GM18870 (cell line): ENCODE data around the gene DISP3.

Experiments used
- ATAC-seq: cut with Tn5 transposase; IDR thresholded peaks from one replicate; pipeline ENCODE4 v1.9.1; 2021; ENCODE audit warnings: moderate library complexity; ENCODE audit not compliant: unreplicated experiment

DISP3 gene

DNA sequence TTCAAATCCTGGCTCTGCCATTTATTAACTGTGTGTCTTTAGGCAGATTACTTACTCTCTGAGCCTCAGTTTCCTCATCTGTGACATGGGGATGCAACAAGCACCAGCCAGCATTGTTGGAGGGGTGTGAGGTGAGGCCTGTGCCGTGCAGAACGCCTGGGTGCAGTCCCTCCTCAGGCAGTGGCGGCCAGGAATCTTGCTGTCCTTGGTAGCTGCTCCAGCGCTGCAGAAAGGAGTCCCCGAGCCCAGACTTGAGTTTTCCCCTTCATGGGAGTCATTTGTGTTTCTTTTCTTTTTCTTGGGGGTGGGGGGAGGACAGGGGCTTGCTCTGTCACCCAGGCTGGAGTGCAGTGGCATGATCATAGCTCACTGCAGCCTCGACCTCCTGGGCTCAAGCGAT, 46.6 kb downstream of the DISP3 start:
- ATAC-seq: no peak

DNA sequence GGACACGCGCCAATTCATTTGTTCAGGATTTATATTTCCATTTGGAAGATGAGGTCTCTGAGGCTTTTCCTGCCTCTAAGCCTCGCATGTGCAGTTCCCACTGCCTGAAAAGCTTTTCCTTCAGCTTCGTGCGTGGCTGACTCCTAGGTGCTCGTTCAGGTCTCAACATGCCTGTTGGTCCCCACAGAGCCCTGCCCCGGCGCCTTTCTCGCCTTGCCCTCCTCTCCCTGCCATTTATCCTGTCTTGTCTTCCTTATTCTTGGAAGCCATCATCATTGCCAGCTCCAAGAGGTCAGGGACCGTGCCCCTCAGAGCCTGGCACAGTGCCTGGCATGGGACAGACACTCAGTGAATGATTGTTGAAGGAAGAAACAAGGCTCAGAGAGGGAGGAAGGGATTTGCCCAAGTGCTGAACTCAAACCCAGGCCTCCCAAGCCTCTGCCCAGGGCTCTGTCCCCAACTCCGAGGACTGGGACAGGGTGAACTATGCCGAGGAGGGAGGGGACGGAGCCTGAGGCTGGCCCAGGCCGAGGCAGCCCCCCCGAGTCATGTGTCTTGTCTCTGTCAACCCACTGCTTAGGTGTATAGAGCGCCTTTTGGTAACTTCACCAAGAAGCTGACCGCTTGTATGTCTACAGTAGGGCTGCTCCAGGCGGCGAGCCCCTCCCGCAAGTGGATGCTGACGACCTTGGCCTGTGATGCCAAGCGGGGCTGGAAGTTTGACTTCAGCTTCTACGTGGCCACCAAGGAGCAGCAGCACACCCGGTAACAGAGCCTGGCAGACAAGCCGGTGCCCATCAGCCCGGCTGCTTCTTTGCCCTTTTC, 47.3 kb downstream of the DISP3 start:
- no peak for ATAC-seq

- no peak for ATAC-seq
Measured at GRCh38 chr1:11527541-11528452, 48.8 kb downstream of the DISP3 start.

GRCh38 chr1:11528611-11529261, 49.8 kb downstream of the DISP3 start:
- no peak for ATAC-seq

DNA sequence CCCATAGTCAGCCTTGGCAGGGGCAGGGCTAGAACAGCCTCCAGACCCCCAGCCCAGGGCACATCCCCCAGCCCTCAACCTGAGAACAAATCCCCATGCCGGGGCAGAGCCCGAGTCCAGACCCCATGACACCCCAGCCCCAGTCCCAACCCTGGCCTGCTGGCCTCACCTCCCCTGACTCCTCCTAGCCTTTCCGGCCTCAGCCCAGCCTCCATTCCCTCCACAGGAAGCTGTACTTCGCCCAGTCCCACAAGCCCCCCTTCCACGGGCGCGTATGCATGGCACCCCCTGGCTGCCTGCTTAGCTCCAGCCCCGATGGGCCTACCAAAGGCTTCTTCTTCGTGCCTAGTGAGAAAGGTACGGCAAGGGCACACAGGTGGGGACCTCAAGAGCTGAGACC, 50.4 kb downstream of the DISP3 start:
- ATAC-seq: no peak

DNA sequence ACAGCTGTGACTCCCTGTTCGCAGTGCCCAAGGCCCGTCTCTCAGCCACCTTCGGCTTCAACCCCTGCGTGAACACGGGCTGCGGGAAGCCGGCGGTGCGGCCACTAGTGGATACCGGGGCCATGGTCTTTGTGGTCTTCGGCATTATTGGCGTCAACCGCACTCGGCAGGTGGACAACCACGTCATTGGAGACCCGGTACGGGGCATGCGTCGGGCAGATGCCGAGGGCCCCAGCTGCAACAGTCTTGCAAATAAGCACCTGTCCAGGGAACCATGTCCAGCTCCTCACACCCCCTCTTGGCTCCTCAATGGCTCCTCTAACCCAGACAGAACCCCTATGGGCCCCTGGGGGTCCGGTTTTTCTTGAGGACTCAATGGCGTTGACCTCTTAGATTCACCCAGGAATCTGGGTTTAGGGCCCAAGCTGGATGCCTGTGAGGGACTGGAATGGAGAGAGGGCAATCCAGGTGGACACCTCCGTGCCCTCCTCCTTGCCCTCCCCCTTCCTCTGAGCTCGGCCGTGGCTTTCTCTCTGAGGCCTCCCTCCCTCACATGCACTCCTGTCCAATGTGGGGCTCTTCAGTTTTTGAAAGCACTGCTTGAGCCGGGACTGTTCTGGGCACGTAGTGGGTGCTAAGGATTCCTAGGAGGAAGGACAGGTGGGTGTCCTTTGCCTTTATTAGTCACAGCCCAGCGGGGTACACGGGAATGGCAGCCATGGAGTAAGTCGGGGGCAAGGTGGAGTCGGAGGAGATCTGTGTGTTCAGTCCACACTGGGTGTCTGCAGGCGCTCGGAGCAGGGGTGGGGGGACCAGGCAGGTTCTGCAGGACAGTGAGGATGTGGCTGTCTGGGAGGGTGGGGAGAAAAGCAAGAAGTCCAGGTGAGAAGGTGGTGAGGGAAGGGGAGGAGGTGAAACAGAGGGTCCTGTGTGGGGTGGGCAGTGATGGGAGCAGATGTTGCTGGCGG, 51.1 kb downstream of the DISP3 start:
- ATAC-seq: no peak

- ATAC-seq: no peak
Measured at GRCh38 chr1:11530731-11531311, 51.9 kb downstream of the DISP3 start.

DNA sequence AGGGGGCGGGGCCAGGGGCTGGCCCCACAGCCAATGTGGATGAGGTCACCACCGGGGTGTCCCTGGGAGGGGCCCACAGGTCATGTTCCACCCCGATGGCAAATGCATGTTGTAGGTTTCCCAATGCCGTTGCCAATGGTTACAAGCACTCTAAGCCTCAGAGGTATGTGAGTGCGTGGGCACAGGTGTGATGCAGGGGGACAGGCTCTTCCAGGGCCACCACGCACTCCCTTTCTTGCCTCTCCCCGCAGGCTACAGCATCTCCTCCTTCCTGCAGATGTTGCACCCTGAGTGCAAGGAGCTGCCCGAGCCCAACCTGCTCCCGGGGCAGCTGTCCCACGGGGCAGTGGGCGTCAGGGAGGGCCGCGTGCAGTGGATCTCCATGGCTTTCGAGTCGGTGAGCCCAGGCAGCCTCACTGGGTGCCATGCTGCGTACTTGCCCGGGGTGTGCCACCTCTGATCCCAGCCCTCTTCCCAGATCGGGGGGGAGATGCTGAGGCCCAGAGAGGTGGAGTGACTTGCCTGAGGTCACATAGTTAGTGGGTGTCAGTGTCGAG, 52.4 kb downstream of the DISP3 start:
- ATAC-seq: no peak

GRCh38 chr1:11531943-11532342, 53.0 kb downstream of the DISP3 start:
- no peak for ATAC-seq

DNA sequence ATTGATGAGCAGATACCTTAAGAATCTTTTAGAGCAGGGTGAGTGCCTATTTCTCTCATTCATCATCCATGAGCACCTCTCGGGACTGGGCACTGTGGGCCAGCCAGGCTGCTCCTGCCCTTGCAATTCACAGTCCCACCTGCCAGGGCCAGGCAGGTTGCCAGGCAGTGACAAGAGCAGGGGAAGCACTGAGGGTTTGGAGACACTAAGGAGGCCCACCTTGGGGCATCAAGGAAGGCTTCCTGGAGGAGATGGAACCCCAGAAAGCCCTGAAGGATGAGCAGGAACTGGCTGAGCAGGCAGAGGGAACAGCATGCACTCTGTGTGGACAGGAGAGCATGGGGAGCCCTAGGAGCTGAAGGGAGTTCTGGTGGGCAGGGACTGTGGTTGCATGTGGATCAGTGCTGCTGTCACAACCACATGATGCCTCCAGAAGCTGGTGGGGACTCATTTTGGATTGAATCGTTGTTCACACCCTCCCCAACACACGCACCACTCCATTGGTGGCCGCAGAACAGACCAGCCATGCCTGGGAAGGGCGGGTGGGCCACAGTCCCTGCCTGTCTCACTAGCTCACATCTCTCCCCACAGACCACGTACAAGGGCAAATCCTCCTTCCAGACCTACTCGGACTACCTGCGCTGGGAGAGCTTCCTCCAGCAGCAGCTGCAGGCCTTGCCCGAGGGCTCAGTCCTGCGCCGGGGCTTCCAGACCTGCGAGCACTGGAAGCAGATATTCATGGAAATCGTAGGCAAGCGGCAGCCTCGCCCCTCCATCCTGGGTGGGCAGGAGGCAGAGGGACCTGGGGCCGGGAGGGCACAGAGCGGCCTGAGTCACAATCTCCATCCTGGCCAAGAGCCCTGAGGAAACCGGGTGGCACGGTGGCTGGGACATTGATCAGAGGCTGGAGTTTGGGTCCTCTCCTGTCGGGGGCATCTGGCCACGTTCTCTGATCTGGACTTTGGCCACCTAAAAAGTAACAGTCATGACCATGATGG, 55.1 kb downstream of the DISP3 start:
- no peak for ATAC-seq

- no peak for ATAC-seq
Measured at GRCh38 chr1:11534846-11535245, 55.9 kb downstream of the DISP3 start.

GRCh38 chr1:11535316-11535715, 56.4 kb downstream of the DISP3 start:
- no peak for ATAC-seq

DNA sequence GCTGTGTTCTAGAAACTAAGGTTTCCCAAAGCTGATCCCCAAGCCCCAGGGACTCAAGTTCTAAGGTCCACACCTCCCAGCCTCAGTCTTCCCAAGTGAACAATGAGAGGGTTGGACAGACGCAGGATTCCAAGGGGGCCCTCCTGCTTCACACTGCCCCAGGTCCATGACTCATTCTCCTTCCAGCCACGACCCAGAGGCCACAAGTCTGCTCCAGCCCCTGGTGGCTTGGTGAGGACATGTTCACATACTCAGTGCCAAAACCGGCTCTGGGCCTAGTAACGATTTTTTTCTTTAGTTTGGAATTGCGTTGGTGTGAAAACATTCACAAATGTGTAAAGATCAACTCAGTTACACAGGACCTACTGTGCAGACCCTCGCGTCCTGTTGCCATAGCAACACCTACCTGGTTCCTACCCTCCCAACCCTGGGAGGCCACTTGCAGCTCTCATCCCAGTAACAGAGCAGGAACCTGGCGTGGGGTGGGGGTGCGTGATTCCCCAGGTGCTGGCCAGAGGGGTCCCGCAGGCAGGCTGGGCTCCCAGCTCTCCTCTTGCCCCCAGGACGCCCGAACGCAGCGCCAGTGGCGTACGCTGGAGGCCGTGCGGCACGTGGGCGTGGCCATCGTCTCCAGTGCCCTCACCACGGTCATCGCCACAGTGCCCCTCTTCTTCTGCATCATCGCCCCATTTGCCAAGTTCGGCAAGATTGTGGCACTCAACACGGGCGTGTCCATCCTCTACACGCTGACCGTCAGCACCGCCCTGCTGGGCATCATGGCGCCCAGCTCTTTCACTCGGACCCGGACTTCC, 57.0 kb downstream of the DISP3 start:
- no peak for ATAC-seq

GRCh38 chr1:11536573-11537379, 57.8 kb downstream of the DISP3 start:
- no peak for ATAC-seq

DNA sequence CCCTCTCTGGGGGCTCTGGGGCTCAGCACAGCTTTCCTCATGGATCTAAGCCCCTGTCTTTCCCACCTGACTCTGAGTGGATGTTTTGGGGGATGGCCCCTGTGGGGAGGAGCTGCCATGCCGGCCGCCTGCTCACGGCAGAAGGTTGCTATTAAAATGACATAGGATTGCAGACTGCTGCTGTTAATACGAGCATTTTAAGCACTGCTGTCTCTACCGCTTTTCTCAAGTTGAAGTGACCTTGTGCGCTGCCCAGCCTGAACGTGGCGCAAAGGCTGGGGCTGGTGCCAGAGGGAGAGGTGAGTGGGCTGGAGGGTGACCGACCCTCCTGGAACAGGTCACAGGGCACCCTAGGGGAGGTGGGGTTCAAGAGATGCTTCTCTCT, 58.4 kb downstream of the DISP3 start:
- no peak for ATAC-seq

GRCh38 chr1:11537854-11538591, 59.1 kb downstream of the DISP3 start:
- ATAC-seq: no peak
